ENCODE data around the gene CARM1. TPM values are rescaled to one million over a fixed set of nuclear protein-coding genes. Genes with fewer than 3 reads are reported as not detected.

CARM1 gene
- total and polyA plus RNA-seq, 2 donors (not counting 1 experiment from before 2014, with no cell fraction given), result 33.0 to 34.3 TPM

- H3K4me3 ChIP-seq (ENCODE audit: control extremely low read depth in 1 of 5, extremely low read depth in 1 of 5, insufficient read depth in 1 of 5, low read depth in 2 of 5, low read length in 4 of 5), result no peak overlapping the region
- POLR2A ChIA-PET, result no interaction called here
- H4K20me1 ChIP-seq (ENCODE audit: control insufficient read depth, insufficient read depth, low read length, poor library complexity, severe bottlenecking), result peaks cover 53% of the 10 kb centered on the region
- intact Hi-C loops (cut with micrococcal nuclease), result no loop called here
- no peak overlapping the region for H3K4me2 ChIP-seq (replicated peaks; ENCODE audit: low read depth, low read length, poor library complexity, severe bottlenecking)
- Mint-ChIP-seq H3K4me1 (peaks cover 16% of the 10 kb centered on the region), H3K9me3 (ENCODE audit: insufficient read depth) (no peaks in the 10 kb centered on the region), H3K4me3 (no peak overlapping the region), H3K27ac (no peak overlapping the region), H3K27me3 (no peaks in the 10 kb centered on the region)
- no peak overlapping the region for H2AFZ ChIP-seq (ENCODE audit: insufficient read depth, low read depth, low read length, poor library complexity, severe bottlenecking)
- CTCF ChIA-PET, result interaction anchor here (0.6 kb wide), 1 partner anchor 10 kb away, joined by 3 read pairs; no protein-coding TSS in a partner anchor
- no peaks in the 10 kb centered on the region for H3K27me3 ChIP-seq (replicated peaks in 1 of 4; ENCODE audit: control extremely low read depth in 1 of 4, control insufficient read depth in 3 of 4, insufficient read depth in 4 of 4, low read length in 3 of 4)
- ATAC-seq (ENCODE audit: low read depth), result no peak
- no peak overlapping the region for H3K9ac ChIP-seq (ENCODE audit: low read length)
- peaks cover 88% of the 10 kb centered on the region for H3K79me2 ChIP-seq (ENCODE audit: control insufficient read depth, insufficient read depth, low read length)
- 92% methylated on average over 5 of the region's 13 CpGs for WGBS (ENCODE audit: insufficient coverage)
- no peaks in the 10 kb centered on the region for H3K9me3 ChIP-seq (ENCODE audit: control extremely low read depth in 1 of 3, control insufficient read depth in 2 of 3, insufficient read depth in 1 of 3, low read length in 2 of 3)
- no peak overlapping the region for H3K27ac ChIP-seq (ENCODE audit: low read length in 2 of 2)
- H3K36me3 ChIP-seq (replicated peaks in 1 of 2; ENCODE audit: control extremely low read depth in 1 of 2, control insufficient read depth in 1 of 2, extremely low read depth in 1 of 2, insufficient read depth in 2 of 2, low read length in 1 of 2), result no peaks in the 10 kb centered on the region
- DNase-seq, result no peak
- TF ChIP-seq, protein P1, sequence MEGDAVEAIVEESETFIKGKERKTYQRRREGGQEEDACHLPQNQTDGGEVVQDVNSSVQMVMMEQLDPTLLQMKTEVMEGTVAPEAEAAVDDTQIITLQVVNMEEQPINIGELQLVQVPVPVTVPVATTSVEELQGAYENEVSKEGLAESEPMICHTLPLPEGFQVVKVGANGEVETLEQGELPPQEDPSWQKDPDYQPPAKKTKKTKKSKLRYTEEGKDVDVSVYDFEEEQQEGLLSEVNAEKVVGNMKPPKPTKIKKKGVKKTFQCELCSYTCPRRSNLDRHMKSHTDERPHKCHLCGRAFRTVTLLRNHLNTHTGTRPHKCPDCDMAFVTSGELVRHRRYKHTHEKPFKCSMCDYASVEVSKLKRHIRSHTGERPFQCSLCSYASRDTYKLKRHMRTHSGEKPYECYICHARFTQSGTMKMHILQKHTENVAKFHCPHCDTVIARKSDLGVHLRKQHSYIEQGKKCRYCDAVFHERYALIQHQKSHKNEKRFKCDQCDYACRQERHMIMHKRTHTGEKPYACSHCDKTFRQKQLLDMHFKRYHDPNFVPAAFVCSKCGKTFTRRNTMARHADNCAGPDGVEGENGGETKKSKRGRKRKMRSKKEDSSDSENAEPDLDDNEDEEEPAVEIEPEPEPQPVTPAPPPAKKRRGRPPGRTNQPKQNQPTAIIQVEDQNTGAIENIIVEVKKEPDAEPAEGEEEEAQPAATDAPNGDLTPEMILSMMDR (IDR thresholded peaks at IDR 0.05), result no peak
- TF ChIP-seq EZH2 (IDR thresholded peaks at IDR 0.05; ENCODE audit: borderline replicate concordance, insufficient read depth, low read depth, low read length, poor library complexity, severe bottlenecking), result no peak
- peaks cover 0 to 7% of the 10 kb centered on the region in 2 donors for H3K4me1 ChIP-seq (ENCODE audit: control insufficient read depth in 2 of 2, insufficient read depth in 2 of 2, low read length in 2 of 2)
These were observed 20.9 kb downstream of the CARM1 start for GRCh38 chr19:10892256-10892655.

- WGBS (ENCODE audit: insufficient coverage), result 100% methylated on average over 4 of the region's 7 CpGs
- Histone ChIP-seq H4K20me1 (ENCODE audit: control insufficient read depth, insufficient read depth, low read length, poor library complexity, severe bottlenecking) (peaks cover 45% of the 10 kb centered on the region), H3K4me1 (ENCODE audit: control insufficient read depth in 2 of 2, insufficient read depth in 2 of 2, low read length in 2 of 2) (no peaks in the 10 kb centered on the region), H3K27ac (ENCODE audit: low read length in 2 of 2) (no peak overlapping the region), H3K27me3 (replicated peaks in 1 of 4; ENCODE audit: control extremely low read depth in 1 of 4, control insufficient read depth in 3 of 4, insufficient read depth in 4 of 4, low read length in 3 of 4) (no peaks in the 10 kb centered on the region), H3K36me3 (replicated peaks in 1 of 2; ENCODE audit: control extremely low read depth in 1 of 2, control insufficient read depth in 1 of 2, extremely low read depth in 1 of 2, insufficient read depth in 2 of 2, low read length in 1 of 2) (no peaks in the 10 kb centered on the region), H3K79me2 (ENCODE audit: control insufficient read depth, insufficient read depth, low read length) (peaks cover 88% of the 10 kb centered on the region), H3K4me3 (ENCODE audit: control extremely low read depth in 1 of 5, extremely low read depth in 1 of 5, insufficient read depth in 1 of 5, low read depth in 2 of 5, low read length in 4 of 5) (no peak overlapping the region), H2AFZ (ENCODE audit: insufficient read depth, low read depth, low read length, poor library complexity, severe bottlenecking) (no peak overlapping the region), H3K9me3 (ENCODE audit: control extremely low read depth in 1 of 3, control insufficient read depth in 2 of 3, insufficient read depth in 1 of 3, low read length in 2 of 3) (no peaks in the 10 kb centered on the region), H3K4me2 (replicated peaks; ENCODE audit: low read depth, low read length, poor library complexity, severe bottlenecking) (no peak overlapping the region), H3K9ac (ENCODE audit: low read length) (no peak overlapping the region)
- H3K27me3 Mint-ChIP-seq, result no peaks in the 10 kb centered on the region
- intact Hi-C loops (cut with micrococcal nuclease), result no loop called here
- POLR2A ChIA-PET, result no interaction called here
- no peak for ATAC-seq (ENCODE audit: low read depth)
- CTCF ChIA-PET, result no interaction called here
- TF ChIP-seq, protein P1 (IDR thresholded peaks at IDR 0.05), result no peak
- TF ChIP-seq EZH2 (IDR thresholded peaks at IDR 0.05; ENCODE audit: borderline replicate concordance, insufficient read depth, low read depth, low read length, poor library complexity, severe bottlenecking), result no peak
- peaks cover 8% of the 10 kb centered on the region for H3K4me1 Mint-ChIP-seq
- DNase-seq, result no peak
- no peak overlapping the region for H3K27ac Mint-ChIP-seq
- no peaks in the 10 kb centered on the region for H3K9me3 Mint-ChIP-seq (ENCODE audit: insufficient read depth)
- no peak overlapping the region for H3K4me3 Mint-ChIP-seq
These were observed 23.5 kb downstream of the CARM1 start for GRCh38 chr19:10894911-10895213.
